AML-193 (cell line): ENCODE data around the gene MCAT.

Source experiments
- DNase-seq, 2 experiments: peaks; one replicate each; lab custom pipeline; 2025; lab: John Stamatoyannopoulos, UW

The MCAT gene

GRCh38 chr22:43094085-43094484 is 49.1 kb downstream of the MCAT start:
- DNase-seq: peak; percentile 61 to 69

- peak; percentile 7 to 44 for DNase-seq
These were observed 51.1 kb downstream of the MCAT start for GRCh38 chr22:43092085-43092484.

GRCh38 chr22:43090130-43090789 is 52.9 kb downstream of the MCAT start:
- peak; percentile 73 to 77 for DNase-seq

- DNase-seq: peak; percentile 83 to 85
These were observed 54.0 kb downstream of the MCAT start, which contains the start of gene TTLL1 for GRCh38 chr22:43088984-43089717. TSS of gene TTLL1 (minus strand) at chr22:43089391. CDS start at chr22:43075586, 13,805 bp downstream.

- no peak for DNase-seq
These were observed 54.6 kb downstream of the MCAT start for GRCh38 chr22:43088627-43088983.

GRCh38 chr22:43085658-43086606 is 57.3 kb downstream of the MCAT start:
- DNase-seq: no peak
